CD4-positive, alpha-beta T cell treated with Interleukin-4 for 1 hour (primary cell): ENCODE data around the gene BRI3BP.

ENCODE experiments used
- DNase-seq, 2 donors: peaks; one replicate each; pipeline ENCODE4 v3.0.0-alpha.2; 2020 to 2022

The BRI3BP gene

GRCh38 chr12:124993626-124994436, at the start of gene BRI3BP:
BRI3BP (plus strand) TSS chr12:124993645; CDS start chr12:124993791, 146 bp downstream.
- peak in 1 of 2 donors; percentile 5 for DNase-seq

- DNase-seq = no peak
Measured at GRCh38 chr12:124946447-124946793, 47.0 kb upstream of the BRI3BP start.

- DNase-seq = no peak
Measured at GRCh38 chr12:124947013-124947412, 46.4 kb upstream of the BRI3BP start.

- no peak for DNase-seq
Measured at GRCh38 chr12:124947561-124948398, 45.7 kb upstream of the BRI3BP start.

- DNase-seq = no peak
Measured at GRCh38 chr12:124949066-124949465, 44.4 kb upstream of the BRI3BP start.

GRCh38 chr12:124949779-124950728, 43.4 kb upstream of the BRI3BP start:
- DNase-seq = no peak

GRCh38 chr12:124952295-124952694, 41.1 kb upstream of the BRI3BP start:
- no peak for DNase-seq

GRCh38 chr12:124952801-124953200, 40.6 kb upstream of the BRI3BP start:
- no peak for DNase-seq

- no peak for DNase-seq
Measured at GRCh38 chr12:124953689-124954405, 39.6 kb upstream of the BRI3BP start.

- no peak for DNase-seq
Measured at GRCh38 chr12:124954771-124955170, 38.7 kb upstream of the BRI3BP start.

- DNase-seq = no peak
Measured at GRCh38 chr12:124956571-124956970, 36.9 kb upstream of the BRI3BP start.

- no peak for DNase-seq
Measured at GRCh38 chr12:124961055-124961454, 32.4 kb upstream of the BRI3BP start.

- no peak for DNase-seq
Measured at GRCh38 chr12:124963211-124963610, 30.2 kb upstream of the BRI3BP start.

GRCh38 chr12:124964251-124964650, 29.2 kb upstream of the BRI3BP start:
- no peak for DNase-seq

- DNase-seq = no peak
Measured at GRCh38 chr12:124964836-124965462, 28.5 kb upstream of the BRI3BP start.

- no peak for DNase-seq
Measured at GRCh38 chr12:124967016-124967739, 26.3 kb upstream of the BRI3BP start.

- DNase-seq = no peak
Measured at GRCh38 chr12:124968656-124969055, 24.8 kb upstream of the BRI3BP start.

- DNase-seq = no peak
Measured at GRCh38 chr12:124970647-124971402, 22.6 kb upstream of the BRI3BP start.

- no peak for DNase-seq
Measured at GRCh38 chr12:124971603-124972002, 21.8 kb upstream of the BRI3BP start.

GRCh38 chr12:124972211-124972610, 21.2 kb upstream of the BRI3BP start:
- no peak for DNase-seq
